Hepatic stellate cell (primary cell): ENCODE measurements around the gene NR3C1.

Experiments
- DNase-seq: peaks from one replicate; pipeline ENCODE4 v3.0.0; 2011; ENCODE audit warnings: low spot score

NR3C1 gene

GRCh38 chr5:143425835-143426234 lies 22.3 kb upstream of the NR3C1 start:
- no peak for DNase-seq

- no peak for DNase-seq
These were observed 14.8 kb upstream of the NR3C1 start for GRCh38 chr5:143418140-143418866.

GRCh38 chr5:143417503-143418139 lies 14.1 kb upstream of the NR3C1 start:
- no peak for DNase-seq

DNA sequence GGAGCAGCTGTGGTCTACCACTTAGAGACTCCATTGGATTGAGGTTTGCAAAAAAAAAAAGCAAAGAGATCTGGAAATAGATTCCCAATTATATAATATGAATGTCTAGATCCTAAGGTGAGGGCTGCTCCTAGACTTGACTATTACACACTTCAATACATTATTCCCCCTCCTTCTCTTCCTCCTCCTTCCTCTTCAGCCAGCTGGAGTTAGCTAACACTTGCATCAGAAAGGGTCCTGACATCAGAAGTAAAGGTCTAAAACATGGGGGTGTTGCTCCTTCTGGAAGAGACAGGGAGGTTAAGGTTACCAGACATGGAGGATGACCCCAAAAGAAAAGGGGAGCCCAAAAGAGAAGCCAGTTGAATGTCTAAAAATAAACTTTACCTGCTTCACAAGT lies 12.9 kb upstream of the NR3C1 start:
- no peak for DNase-seq

DNA sequence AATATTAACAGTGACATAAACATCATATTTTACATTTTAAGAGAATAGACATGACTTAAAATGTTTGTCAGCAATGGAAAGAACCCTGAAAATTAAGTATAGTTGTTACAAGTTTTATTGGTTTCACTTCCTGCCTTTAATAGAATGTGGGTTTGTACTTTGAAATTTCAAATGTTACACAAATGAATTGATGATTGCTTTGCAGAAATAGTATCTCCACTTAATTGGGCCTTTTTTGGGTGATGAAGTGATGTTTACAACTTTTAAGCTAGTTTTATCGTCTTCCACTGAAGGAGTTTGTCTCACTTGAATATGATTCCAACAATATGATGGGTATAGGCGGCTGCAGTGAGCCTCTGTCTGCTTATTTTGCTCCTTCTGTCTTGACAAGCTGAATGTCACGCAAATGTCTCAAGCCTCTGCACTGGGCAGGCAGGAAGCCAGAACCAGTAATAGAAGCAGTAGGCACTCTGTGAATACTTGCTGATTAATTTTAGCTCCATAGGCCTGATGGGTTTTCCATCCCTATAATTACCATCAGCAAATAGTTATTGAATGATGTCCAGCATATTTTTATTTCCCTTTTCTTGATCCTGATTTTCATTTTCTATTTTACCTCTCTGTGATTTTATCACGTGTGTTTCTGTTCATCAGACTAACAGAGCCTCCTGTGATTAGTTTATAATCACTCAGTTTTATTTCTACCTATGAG lies 10.6 kb upstream of the NR3C1 start:
- no peak for DNase-seq

GRCh38 chr5:143412661-143413342 lies 9.3 kb upstream of the NR3C1 start:
- no peak for DNase-seq

GRCh38 chr5:143409926-143410325 lies 6.4 kb upstream of the NR3C1 start:
- DNase-seq: no peak

DNA sequence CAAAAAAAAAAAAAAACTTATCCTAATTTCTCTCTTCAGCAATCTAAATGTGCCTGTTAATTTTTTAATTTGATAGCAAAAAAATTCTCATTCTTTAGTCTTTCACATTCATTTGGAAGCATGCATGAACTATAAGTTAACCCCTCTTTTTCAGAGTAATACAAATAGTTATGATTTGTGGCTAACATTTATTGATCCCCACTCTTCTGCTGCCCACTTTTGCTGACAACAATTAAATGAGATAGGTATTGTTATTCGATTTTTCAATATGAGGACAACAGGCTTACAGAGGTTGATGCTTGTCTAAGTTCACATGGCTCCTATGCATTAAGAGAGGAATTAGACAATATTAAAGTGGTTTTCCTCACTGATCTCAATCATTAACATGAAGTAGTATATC lies 2.9 kb upstream of the NR3C1 start:
- DNase-seq: no peak

DNA sequence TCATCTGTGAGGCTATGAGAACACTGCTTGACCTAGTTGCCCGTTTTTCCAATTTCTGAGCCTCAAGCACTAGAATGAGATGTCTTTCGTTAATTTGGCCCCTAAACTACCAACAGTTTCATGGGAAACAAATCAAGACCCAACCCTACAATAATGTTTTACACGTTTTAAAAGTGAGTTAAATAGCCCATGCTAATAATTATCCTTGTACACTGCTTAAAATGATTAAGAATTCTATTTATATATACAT lies 2.3 kb upstream of the NR3C1 start:
- no peak for DNase-seq

DNA sequence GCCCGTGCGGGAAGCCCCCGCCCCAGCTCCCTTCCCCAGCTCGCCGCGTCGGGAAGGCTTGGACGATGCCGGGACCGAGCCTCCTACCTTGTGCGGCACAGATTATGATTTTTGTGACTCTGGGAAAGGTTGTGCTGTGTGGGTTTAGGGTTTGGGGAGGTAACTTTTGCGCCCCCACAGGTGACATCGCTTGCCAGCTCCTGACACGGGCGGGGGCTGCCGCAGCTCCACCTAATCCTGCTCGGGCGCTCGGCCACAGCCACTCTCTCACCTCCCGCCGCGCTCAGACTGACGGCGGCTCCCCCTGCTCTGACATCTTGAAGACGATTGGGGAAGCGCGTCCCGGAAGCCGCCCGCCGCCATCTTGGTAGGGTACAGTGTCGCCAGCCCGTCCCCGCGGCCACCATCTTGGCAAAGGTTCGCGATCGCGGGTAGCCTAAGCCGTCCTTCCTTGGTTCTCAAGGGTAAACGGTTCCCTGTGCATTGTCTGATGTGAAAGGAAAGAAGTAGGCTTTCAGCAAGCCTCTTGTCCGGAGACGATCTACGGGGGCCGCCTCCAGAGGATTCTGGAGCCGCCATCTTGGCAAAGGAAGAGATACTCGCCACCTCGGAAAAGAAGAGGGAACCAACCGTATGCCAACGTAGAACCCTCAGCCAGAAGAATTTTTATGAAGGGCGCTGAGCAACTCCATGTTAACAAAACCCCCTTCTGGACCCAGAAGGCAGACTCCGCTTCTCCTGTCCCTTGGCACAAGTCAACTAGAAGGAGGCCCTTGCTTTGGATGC lies 1.8 kb upstream of the NR3C1 start:
- DNase-seq: peak; percentile 47

GRCh38 chr5:143404416-143405062 lies 1.1 kb upstream of the NR3C1 start:
- peak; percentile 75 for DNase-seq

- DNase-seq: no peak
These were observed 223 bp downstream of the NR3C1 start for GRCh38 chr5:143403334-143403592.

DNA sequence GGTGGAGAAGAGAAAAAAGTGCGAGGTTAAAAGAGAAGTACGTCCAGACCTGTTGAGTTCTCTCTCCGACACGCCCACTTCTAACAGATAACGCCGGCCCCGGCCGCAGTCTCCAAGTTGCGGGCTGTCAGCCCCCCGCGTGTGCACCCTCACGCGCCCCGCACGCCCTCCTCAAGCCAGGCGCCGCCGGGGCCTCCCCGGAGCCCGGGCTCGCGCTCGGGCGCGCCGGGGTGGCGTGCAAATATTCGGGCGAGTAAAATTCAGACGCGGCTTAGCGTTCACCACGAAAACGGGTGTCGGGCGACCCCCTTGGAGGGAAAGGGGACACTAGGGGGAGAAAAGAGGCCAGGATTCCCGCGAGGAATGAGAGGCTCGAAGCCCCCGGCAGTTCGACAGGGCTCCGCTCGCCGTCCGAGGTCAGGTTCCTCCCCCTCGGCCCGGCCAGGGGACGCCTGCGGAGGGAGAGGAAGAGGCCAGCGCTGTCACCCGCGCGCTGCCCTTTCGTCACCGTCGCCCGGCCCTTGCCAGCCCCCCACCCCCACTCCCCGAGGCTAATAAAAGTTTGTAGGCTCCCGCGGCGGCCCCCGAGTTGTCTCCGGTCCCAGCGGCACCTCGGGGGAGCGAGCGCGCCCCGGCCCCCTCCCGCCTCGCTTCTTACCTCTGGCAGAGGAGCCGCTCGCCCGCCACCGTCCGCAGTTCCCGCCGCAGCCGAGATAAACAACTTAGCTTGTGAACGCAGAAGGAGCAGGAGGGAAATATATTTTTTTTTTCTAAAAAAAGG lies 743 bp downstream of the NR3C1 start:
- peak; percentile 32 for DNase-seq

DNA sequence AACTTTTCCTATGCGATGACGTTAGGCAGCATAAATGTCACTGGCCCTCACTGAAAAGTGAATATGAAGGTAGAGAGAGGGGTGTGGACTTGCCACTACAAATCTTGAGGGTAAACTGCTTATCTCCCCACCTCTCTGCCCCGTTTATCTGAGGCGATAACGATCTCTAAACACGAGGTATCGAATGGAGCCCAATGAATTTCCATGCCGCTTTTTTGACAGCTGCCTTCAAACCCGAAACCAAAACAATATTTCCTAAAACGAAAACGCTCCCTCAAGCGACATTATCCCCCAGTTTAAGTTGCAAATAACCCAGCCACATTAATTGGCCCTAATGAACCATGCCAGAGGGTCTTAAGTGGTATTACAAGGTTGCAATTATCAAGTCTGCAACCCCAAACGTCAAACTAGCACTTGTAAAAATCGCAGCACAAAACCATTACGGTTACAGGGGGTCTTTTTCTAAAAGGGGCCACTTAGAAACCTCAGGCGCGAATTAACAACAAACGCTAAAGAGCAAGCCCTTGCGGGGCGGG lies 1.4 kb downstream of the NR3C1 start:
- no peak for DNase-seq

DNA sequence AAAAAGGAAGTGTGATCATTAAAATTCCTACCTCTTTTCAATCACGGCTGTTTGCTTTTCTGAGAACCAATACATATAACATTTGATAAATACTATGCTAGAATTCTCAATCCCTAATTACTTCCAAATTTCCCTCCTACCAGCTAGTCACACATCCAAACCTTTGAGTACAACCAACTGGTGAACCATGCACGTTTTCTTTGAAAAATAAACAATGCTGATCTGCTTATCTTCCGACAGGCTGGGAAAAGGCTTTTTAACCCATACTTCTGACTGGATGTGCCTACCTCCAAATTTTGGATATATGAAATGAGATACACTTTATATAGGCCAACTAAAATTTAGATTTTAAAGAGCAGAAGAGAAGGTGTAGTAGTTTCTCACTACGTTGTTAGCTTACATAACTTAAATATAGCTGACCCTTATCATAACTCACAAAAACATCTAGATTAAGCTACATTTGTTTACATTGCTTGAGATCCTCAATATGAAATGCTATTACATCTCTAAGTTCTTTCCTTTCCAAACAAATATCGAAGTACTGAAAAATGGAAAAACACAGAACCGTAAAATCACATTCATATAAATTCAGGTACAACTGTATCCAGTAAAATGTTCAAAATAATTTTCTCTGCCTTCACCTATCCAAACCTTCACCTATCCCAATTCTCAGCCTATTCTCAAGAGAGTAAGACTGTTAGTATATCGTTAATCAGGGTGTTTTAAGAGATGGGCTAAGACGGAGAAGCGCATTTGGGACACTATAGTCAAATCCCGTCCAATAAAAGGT lies 2.1 kb downstream of the NR3C1 start:
- DNase-seq: no peak

- DNase-seq: no peak
These were observed 2.8 kb downstream of the NR3C1 start for GRCh38 chr5:143400541-143401226.

GRCh38 chr5:143399616-143400540 lies 3.6 kb downstream of the NR3C1 start:
- no peak for DNase-seq
